T-helper 1 cell treated with Interleukin-12 subunit alpha and Interleukin-12 subunit beta and Interleukin-4 antibody, amounts not matched to agents 30 ng/mL and 1 ng/mL, for 36 hours (primary cell): ENCODE results near the gene ACAD9. TPM values are rescaled to one million over a fixed set of nuclear protein-coding genes. Genes with fewer than 3 reads are reported as not detected.
"Not testable (repeated sequence)": the region's sequence is repeated elsewhere in the genome, so short reads cannot be mapped to it uniquely, and the experiment has no call there.

Source experiments
- intact Hi-C: fragments of 100-400 bp; cut with micrococcal nuclease; formaldehyde crosslinking; loops from one replicate; pipeline ENCODE4 v1.15.1; 2024
- total RNA-seq: library from RNA; stranded (reverse); gene quantifications from 2 replicates; pipeline ENCODE4 v1.2.3, GENCODE V29; 2022

The ACAD9 gene
- total RNA-seq, result 59.7 and 62.1 TPM in 2 replicates

DNA sequence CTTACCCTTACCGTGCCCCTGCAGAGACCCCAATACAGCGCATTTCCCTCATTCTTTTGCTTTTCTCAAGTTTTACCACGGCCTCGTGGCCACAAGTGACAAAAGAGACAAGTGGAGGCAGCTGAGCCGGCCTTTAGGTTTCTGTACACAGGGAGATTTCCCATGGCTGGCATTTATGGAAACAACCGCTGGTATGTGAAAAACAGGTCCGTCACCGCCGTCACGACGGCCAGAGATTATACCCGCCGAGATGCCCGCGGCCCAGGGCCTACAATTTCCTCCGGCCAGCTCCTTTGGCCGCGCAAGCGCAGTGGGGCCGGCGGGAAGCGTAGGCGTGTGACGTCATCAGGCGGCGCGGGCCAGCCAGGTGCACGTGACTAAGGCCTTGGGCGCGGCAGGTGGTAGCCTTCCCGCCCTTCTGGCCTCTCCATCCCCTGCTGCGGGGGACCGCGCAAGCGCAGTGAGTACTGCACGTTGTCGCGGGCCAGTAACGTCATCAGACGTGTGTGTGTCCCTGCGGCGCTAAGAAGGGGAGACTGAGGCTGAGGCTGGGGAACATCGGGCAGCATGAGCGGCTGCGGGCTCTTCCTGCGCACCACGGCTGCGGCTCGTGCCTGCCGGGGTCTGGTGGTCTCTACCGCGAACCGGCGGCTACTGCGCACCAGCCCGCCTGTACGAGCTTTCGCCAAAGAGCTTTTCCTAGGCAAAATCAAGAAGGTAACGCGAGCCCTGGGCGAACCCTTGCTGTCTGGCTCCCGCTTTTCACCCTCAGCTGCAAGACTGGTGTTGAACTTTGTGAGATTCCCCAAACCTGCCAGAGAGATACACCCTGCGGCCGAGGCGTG lies at the start of gene ACAD9:
Gene ACAD9 (plus strand): TSS at position 496 of the 845 bp plus-strand sequence. CDS start 72 bp downstream, at position 568.
- intact Hi-C loops, result loop anchor here (1.0 to 5.0 kb wide), 17 partner anchors 33 to 1013 kb away; partner anchors contain the start of genes CNBP, COPG1, IFT122 and RAB7A

DNA sequence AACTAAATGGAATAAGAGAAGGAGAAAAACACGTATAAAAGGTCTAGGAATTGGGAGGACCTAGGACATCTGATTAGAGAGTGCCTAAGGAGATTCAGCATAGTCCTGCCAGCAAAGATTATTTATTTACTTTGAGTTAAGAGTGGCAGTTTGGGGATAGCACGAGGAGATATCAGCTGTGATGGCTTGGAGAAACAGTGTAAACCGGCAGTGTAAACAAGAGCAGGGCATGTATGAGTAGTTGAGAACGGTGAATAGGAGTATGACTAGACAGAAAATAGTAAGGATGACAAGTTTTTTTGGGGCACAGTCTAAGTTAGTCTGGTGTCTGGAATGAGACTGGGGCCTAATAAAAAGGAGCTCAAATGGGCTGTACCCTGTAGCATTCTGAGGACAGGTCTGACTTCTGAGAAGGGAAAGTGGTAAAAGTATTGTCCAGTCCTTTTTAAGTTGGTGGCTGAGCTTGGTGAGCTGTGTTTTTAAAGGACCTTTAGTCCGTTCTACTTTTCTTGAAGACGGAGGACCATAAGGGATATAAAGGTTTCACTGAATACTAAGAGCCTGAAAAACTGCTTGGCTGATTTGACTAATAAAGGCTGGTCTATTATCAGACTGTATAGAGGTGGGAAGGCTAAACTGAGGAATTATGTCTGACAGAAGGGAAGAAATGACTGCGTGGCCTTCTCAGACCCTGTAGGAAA lies 49.3 kb upstream of the ACAD9 start:
- intact Hi-C loops, result not testable (repeated sequence)

- intact Hi-C loops, result not testable (repeated sequence)
Measured at GRCh38 chr3:128830762-128831161, 48.7 kb upstream of the ACAD9 start.

DNA sequence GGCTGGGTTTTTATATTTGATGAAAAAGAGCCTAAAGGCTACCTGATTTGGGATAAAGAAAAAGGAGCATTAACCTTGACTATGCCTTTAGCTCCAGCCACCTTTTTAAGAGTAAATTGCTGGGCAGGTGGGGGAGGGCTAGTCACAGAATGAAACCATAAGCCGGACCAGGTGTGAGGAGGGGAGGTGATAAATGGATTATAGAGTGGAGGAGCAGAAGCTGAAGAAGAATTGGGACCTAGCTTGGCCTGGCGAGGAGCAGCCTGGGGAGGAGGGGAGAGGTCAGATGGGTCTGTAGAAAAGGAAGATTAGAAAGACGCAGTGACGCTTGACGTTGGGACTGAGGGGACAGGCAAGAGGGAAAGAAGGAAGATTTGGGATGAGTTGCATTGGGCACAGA lies 46.4 kb upstream of the ACAD9 start:
- intact Hi-C loops, result not testable (repeated sequence)

GRCh38 chr3:128835096-128835495 lies 44.3 kb upstream of the ACAD9 start:
- intact Hi-C loops, result no loop called here

DNA sequence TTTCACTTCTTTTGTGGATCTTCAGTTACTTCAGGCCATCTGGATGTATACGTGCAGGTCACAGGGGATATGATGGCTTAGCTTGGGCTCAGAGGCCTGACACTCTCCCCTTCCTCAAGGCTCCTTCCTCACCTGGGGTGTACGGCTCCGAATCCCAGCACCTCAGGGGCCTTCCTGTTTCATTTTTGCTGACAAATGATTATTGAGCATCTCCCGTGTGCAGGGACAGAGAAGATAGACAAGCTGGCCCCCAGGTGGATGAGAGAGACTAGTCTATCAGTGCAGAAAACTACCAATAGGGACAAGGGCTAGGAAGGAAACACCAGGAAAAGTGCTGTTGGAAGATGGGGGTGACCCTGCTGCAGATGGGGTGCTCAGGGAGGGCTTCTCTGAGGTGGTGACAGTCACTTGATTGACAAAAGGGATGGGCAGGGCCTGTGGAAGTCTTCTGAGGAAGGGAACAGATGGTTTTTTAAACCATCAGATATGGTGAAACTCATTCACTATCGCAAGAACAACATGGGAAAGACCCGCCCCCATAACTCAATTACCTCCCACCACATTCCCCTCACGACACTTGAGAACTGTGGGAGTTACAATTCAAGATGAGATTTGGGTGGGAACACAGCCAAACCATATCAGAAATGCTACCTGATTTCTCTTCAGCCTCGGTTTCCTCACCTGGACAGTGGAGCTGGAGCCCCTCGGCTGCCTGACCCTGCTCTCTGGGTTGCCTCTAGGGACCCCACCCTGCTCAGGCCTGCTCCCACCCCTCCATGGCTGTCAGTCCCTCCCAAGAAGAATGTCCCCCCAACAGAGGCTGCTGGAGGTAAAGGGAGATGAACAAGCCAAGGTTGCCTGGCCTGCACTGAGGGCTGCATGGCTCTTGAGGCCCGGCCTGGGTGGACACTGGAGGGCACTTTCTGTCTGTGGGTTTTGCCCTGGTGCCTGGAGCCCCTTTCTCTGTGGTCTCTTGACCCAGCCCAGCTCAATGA lies 37.2 kb upstream of the ACAD9 start:
- intact Hi-C loops, result no loop called here

DNA sequence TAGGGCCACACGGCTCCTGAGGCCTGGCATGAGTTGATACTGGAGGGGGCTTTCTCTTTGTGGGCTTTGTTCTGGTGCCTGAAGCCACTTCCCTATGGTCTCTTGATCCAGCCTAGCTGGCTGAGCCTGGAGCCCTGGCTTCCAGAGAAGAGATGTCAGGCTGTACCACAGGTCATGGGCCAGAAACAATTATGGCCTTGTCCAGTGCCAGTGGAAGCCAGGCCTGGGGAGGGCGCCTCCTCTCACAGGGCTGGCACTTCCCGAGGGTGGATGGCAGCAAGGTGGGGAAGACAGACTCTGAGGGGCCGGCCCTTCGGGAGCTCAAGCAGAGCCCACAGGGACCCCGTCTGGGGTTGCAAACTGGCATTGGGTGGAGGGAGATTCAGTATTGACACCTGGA lies 34.9 kb upstream of the ACAD9 start:
- intact Hi-C loops, result no loop called here

- intact Hi-C loops, result no loop called here
Measured at GRCh38 chr3:128845119-128845777, 34.2 kb upstream of the ACAD9 start.

- intact Hi-C loops, result loop anchor here (1.0 kb wide), 7 partner anchors 33 to 229 kb away; partner anchors contain the start of genes ACAD9, RAB7A and RPN1
Measured at GRCh38 chr3:128845778-128846485, 33.5 kb upstream of the ACAD9 start.

- intact Hi-C loops, result loop anchor here (1.0 kb wide), 7 partner anchors 33 to 229 kb away; partner anchors contain the start of genes ACAD9, RAB7A and RPN1
Measured at GRCh38 chr3:128846486-128846891, 32.9 kb upstream of the ACAD9 start.

GRCh38 chr3:128847666-128848370 lies 31.6 kb upstream of the ACAD9 start:
- intact Hi-C loops, result no loop called here

DNA sequence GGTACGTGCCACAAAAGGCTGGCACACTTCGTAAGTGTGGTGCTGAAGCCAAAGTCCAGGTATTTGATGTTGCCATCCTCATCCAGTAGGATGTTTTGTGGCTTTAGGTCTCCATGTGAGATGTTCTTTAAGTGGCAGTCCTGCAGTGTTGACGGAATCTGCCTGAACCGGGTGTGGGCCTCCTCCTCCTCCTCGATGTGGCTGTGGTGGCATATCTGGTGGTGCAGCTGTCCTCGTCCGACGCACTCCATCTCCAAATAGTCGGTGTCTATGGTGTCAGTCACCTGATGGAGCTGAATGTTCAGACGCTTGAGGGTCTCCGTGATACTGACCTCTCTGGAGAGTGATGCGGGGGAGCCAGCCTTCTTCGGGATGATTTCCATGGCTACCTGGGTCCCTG lies 30.5 kb upstream of the ACAD9 start:
- intact Hi-C loops, result no loop called here

DNA sequence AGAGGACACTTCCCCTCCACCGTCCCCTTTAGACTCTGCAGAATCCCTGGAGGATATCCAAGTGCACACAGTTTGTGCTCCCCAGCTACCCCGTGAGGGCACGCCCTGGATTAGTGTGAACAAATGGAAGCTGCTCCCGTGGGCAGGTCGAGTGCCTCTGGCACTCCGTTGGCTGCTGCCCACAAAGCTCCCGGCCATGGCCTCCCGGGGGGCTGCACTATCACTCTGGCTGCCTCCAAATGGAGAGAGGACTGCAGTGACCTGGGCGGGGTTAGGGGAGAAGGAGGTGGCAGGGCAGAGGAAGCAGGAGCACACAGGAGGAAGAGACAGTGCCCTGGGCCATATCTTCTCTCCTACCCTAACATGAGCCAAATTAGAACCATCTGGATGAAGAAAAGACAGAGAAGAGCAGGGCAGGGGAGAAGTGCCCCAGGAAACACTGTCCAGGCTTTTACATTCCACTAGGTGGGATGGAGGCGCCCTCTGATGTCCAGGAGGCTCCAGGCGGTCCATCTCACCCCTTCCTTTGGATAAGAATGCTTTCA lies 29.4 kb upstream of the ACAD9 start:
- intact Hi-C loops, result no loop called here

- intact Hi-C loops, result no loop called here
Measured at GRCh38 chr3:128850544-128850943, 28.9 kb upstream of the ACAD9 start.

DNA sequence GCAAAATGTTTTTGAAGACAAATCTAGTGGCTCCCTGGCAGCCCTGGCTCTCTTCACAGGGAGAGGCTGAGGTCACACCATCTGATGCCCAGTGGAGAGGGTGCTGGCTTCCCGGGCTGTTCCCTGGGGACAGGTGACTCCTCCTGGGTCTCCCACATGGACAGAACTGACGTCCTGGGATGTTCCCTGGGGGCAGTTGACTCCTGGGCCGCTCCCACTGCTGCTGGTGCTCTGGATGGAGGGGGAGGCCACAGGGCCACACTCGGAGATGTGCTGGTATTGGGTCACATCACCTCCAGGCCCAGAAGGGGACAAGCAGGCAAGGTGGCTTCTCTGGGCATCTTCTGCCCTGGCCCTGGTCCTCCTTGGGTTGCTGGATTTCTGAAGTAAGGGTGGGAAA lies 27.8 kb upstream of the ACAD9 start:
- intact Hi-C loops, result no loop called here

- intact Hi-C loops, result no loop called here
Measured at GRCh38 chr3:128853826-128854225, 25.6 kb upstream of the ACAD9 start.

GRCh38 chr3:128854475-128854874 lies 24.9 kb upstream of the ACAD9 start:
- intact Hi-C loops, result no loop called here

GRCh38 chr3:128855569-128855968 lies 23.9 kb upstream of the ACAD9 start:
- intact Hi-C loops, result no loop called here

GRCh38 chr3:128858167-128858566 lies 21.3 kb upstream of the ACAD9 start:
- intact Hi-C loops, result no loop called here
